ENCODE measurements around the gene FOXA2. TPM values are rescaled to one million over a fixed set of nuclear protein-coding genes. Genes with fewer than 3 reads are reported as not detected.

Gene FOXA2
- total RNA-seq, 1 experiment from 2014 or later: 28.0 TPM

GRCh38 chr20:22531756-22532155 lies 52.6 kb downstream of the FOXA2 start:
- in situ Hi-C loops (cut with HindIII; ENCODE audit: low pct_unique_long_range_greater_than_20kb, low sequenced_read_pairs): no loop called here
- DNase-seq (ENCODE audit: low read depth, low spot score) (no peak), ATAC-seq (no peak)
- H3K4me1 ChIP-seq (ENCODE audit: control insufficient read depth, insufficient read depth, low read length): no peaks in the 10 kb centered on the region
- no peaks in the 10 kb centered on the region for H3K9me3 ChIP-seq (ENCODE audit: control insufficient read depth, insufficient read depth, low read depth, low read length)
- H3K27ac ChIP-seq (ENCODE audit: low read length): no peak overlapping the region
- no peak overlapping the region for H3K4me3 ChIP-seq (ENCODE audit: low read depth in 2 of 2, low read length in 2 of 2)
- ChIA-PET POLR2A (no interaction called here), CTCF (no interaction called here)
- BruUV-seq (replicated peaks): no TSS peak
- TF ChIP-seq SIN3A (IDR thresholded peaks at IDR 0.05; ENCODE audit: borderline replicate concordance, insufficient read depth, low read depth, low read length): no peak
- no peak for TF ChIP-seq POLR2AphosphoS5 (IDR thresholded peaks at IDR 0.05; ENCODE audit: low read depth, low read length)
- TF ChIP-seq CTCF (IDR thresholded peaks at IDR 0.05): no peak
- TF ChIP-seq TCF7L2 (IDR thresholded peaks at IDR 0.05; ENCODE audit: low read depth, low read length): no peak
- no peak for TF ChIP-seq REST (IDR thresholded peaks at IDR 0.05; ENCODE audit: insufficient read depth in 1 of 2, low read depth in 2 of 2, low read length in 1 of 2)
- no peaks in the 10 kb centered on the region for H3K36me3 ChIP-seq (ENCODE audit: control insufficient read depth, insufficient read depth, low read length)
- no peaks in the 10 kb centered on the region for H3K27me3 ChIP-seq (ENCODE audit: control insufficient read depth, insufficient read depth, low read length)
- intact Hi-C loops (cut with micrococcal nuclease; ENCODE audit: unreplicated experiment): no loop called here

DNA sequence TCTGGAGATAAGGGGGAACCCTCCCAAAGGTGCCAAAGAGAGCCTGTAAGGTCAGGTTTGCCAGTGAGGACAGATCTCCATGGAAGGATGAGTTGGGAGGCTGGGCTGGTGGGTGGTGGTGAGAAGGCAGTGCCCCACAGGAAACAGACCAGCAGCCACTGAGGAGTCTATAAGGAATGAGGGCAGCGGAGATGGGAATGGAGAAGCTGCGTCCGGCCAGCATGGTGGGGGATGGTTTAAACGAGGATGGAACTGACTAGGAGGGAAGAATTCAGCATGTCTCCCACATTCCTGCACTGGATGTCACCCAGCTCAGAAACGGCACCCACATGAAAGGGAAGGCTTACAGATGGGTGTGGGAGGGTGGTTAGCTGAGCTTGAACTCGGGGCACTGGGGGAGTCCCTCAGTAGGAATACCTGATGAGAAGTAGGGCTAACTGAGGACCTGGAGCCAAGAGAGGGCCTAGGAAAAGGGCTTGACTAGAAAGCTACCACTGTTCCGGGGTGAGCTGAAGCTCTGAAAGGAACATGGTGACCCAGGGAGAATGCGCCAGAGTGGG lies 53.2 kb downstream of the FOXA2 start:
- DNase-seq (ENCODE audit: low read depth, low spot score): no peak
- in situ Hi-C loops (cut with HindIII; ENCODE audit: low pct_unique_long_range_greater_than_20kb, low sequenced_read_pairs): no loop called here
- no peaks in the 10 kb centered on the region for H3K27me3 ChIP-seq (ENCODE audit: control insufficient read depth, insufficient read depth, low read length)
- H3K9me3 ChIP-seq (ENCODE audit: control insufficient read depth, insufficient read depth, low read depth, low read length): no peaks in the 10 kb centered on the region
- CTCF ChIA-PET: no interaction called here
- TF ChIP-seq SIN3A (IDR thresholded peaks at IDR 0.05; ENCODE audit: borderline replicate concordance, insufficient read depth, low read depth, low read length): no peak
- TF ChIP-seq CTCF (IDR thresholded peaks at IDR 0.05): no peak
- TF ChIP-seq POLR2AphosphoS5 (IDR thresholded peaks at IDR 0.05; ENCODE audit: low read depth, low read length): no peak
- no peak for TF ChIP-seq TCF7L2 (IDR thresholded peaks at IDR 0.05; ENCODE audit: low read depth, low read length)
- no peak for TF ChIP-seq REST (IDR thresholded peaks at IDR 0.05; ENCODE audit: insufficient read depth in 1 of 2, low read depth in 2 of 2, low read length in 1 of 2)
- no peak overlapping the region for H3K4me3 ChIP-seq (ENCODE audit: low read depth in 2 of 2, low read length in 2 of 2)
- ATAC-seq: no peak
- no peaks in the 10 kb centered on the region for H3K4me1 ChIP-seq (ENCODE audit: control insufficient read depth, insufficient read depth, low read length)
- POLR2A ChIA-PET: no interaction called here
- H3K36me3 ChIP-seq (ENCODE audit: control insufficient read depth, insufficient read depth, low read length): no peaks in the 10 kb centered on the region
- no peak overlapping the region for H3K27ac ChIP-seq (ENCODE audit: low read length)
- BruUV-seq (replicated peaks): no TSS peak
- intact Hi-C loops (cut with micrococcal nuclease; ENCODE audit: unreplicated experiment): no loop called here

Measured in Panc1 (cell line).